GM12864 (cell line): ENCODE results near the gene FAM193A.

Experiments used
- DNase-seq: peaks from one replicate; pipeline ENCODE4 v3.0.0-alpha.2; 2011; ENCODE audit warnings: low read depth
- H3K4me3 ChIP-seq: 2 replicates; pipeline ENCODE4 v1.5.1; 2011; ENCODE audit warnings: mild to moderate bottlenecking, low read depth, low read length, control low read depth
- TF ChIP-seq, protein P1 (sequence below): IDR thresholded peaks from 2 replicates; pipeline ENCODE4 v1.5.1; 2011; ENCODE audit warnings: low read depth, mild to moderate bottlenecking, moderate library complexity, low read length, control low read depth, inconsistent platforms; ENCODE audit errors: missing control alignments

FAM193A gene

GRCh38 chr4:2697995-2698414, 161.6 kb downstream of the FAM193A start:
- TF ChIP-seq, protein P1, sequence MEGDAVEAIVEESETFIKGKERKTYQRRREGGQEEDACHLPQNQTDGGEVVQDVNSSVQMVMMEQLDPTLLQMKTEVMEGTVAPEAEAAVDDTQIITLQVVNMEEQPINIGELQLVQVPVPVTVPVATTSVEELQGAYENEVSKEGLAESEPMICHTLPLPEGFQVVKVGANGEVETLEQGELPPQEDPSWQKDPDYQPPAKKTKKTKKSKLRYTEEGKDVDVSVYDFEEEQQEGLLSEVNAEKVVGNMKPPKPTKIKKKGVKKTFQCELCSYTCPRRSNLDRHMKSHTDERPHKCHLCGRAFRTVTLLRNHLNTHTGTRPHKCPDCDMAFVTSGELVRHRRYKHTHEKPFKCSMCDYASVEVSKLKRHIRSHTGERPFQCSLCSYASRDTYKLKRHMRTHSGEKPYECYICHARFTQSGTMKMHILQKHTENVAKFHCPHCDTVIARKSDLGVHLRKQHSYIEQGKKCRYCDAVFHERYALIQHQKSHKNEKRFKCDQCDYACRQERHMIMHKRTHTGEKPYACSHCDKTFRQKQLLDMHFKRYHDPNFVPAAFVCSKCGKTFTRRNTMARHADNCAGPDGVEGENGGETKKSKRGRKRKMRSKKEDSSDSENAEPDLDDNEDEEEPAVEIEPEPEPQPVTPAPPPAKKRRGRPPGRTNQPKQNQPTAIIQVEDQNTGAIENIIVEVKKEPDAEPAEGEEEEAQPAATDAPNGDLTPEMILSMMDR: no peak
- H3K4me3 ChIP-seq: no peak overlapping the region
- DNase-seq: no peak

GRCh38 chr4:2698504-2698903, 162.1 kb downstream of the FAM193A start:
- DNase-seq: no peak
- TF ChIP-seq, protein P1: no peak
- no peak overlapping the region for H3K4me3 ChIP-seq

GRCh38 chr4:2698951-2699505, 162.6 kb downstream of the FAM193A start:
- DNase-seq: no peak
- TF ChIP-seq, protein P1: no peak
- H3K4me3 ChIP-seq: no peak overlapping the region

DNA sequence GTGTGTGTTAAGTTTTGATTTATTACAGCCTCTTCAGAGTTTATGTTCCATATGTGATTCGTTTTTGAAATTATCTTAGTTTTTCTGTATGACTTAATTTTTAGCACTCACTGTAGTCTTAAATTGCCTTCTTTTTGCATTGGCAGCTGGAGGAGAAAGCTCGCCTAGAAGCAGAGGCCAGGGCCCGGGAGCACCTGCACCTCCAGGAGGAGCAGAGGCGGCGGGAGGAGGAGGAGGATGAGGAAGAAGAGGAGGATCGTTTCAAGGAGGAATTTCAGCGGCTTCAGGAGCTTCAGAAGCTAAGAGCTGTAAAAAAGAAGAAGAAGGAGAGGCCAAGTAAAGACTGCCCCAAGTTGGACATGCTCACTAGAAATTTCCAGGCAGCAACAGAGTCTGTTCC, 163.1 kb downstream of the FAM193A start:
- no peak overlapping the region for H3K4me3 ChIP-seq
- TF ChIP-seq, protein P1: no peak
- DNase-seq: no peak

DNA sequence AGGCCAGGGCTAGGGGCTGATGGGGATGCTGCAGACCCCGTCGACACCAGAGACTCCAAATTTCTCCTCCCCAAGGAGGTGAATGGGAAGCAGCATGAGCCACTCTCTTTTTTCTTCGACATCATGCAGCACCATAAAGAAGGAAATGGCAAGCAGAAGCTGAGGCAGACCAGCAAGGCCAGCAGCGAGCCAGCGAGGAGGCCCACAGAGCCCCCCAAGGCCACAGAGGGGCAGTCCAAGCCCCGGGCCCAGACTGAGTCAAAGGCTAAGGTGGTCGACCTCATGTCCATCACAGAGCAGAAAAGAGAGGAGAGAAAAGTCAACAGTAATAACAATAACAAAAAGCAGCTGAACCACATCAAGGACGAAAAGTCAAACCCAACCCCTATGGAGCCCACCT, 163.6 kb downstream of the FAM193A start:
- DNase-seq: no peak
- TF ChIP-seq, protein P1: no peak
- H3K4me3 ChIP-seq: no peak overlapping the region

GRCh38 chr4:2702361-2702760, 165.9 kb downstream of the FAM193A start:
- TF ChIP-seq, protein P1: no peak
- no peak for DNase-seq
- H3K4me3 ChIP-seq: no peak overlapping the region

DNA sequence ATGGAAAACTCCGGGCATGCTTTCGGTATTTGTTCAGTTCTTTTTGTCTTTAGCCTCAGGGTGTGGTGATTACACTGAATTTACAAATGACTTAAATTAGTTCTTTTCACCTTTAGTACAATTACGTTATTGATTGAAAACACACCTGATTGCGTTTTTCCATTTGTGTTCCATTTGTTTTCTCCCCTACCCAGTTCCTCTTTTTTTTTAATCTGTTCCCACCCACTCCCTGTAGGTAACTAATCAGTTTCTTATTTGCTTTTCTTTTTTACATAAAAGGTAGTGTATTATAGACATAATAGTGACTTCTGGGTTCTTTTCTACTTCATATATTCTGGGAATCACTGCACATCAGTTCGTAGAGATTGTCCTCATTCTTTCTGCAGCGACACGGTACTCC, 166.3 kb downstream of the FAM193A start:
- TF ChIP-seq, protein P1: no peak
- H3K4me3 ChIP-seq: no peak overlapping the region

More for the DNA sequence above, 166.3 kb downstream of the FAM193A start:
- DNase-seq: no peak
